Mesendoderm (in vitro differentiated cells): Measurements from ENCODE around the gene B3GALT6.

Experiments
- DNase-seq: peaks from one replicate; pipeline ENCODE4 v3.0.0; 2013
- H2AK5ac ChIP-seq: 2 replicates; pipeline ENCODE4 v1.6.1; 2013; ENCODE audit warnings: low read length, inconsistent platforms
- H2BK120ac ChIP-seq: 2 replicates; pipeline ENCODE4 v1.6.1; 2013; ENCODE audit warnings: low read depth, mild to moderate bottlenecking, low read length, moderate library complexity, mixed read lengths
- H2BK15ac ChIP-seq: replicated peaks from 2 replicates; pipeline ENCODE4 v1.6.1; 2013; ENCODE audit warnings: low read depth, mild to moderate bottlenecking, moderate library complexity
- H2BK5ac ChIP-seq: 2 replicates; pipeline ENCODE4 v1.6.1; 2013; ENCODE audit warnings: low read length, inconsistent platforms
- H3K18ac ChIP-seq: 2 replicates; pipeline ENCODE4 v1.6.1; 2013; ENCODE audit warnings: mild to moderate bottlenecking, low read length, mixed read lengths
- H3K23ac ChIP-seq: one replicate; pipeline ENCODE4 v1.6.1; 2013; ENCODE audit warnings: low read length
- H3K27ac ChIP-seq: 2 replicates; pipeline ENCODE4 v1.5.1; 2013; ENCODE audit warnings: low read depth, mild to moderate bottlenecking, inconsistent platforms, low read length, moderate library complexity
- H3K27me3 ChIP-seq: 2 replicates; pipeline ENCODE4 v1.6.1; 2013; ENCODE audit warnings: low read length, control low read depth, mild to moderate bottlenecking, inconsistent platforms; ENCODE audit not compliant: insufficient read depth, poor library complexity
- H3K36me3 ChIP-seq: 2 replicates; pipeline ENCODE4 v1.6.1; 2013; ENCODE audit warnings: low read length, inconsistent platforms; ENCODE audit not compliant: control insufficient read depth, insufficient read depth
- H3K4ac ChIP-seq: one replicate; pipeline ENCODE4 v1.6.1; 2013; ENCODE audit warnings: low read depth, mild to moderate bottlenecking, low read length, moderate library complexity
- H3K4me1 ChIP-seq: 2 replicates; pipeline ENCODE4 v1.6.1; 2013; ENCODE audit warnings: low read depth, low read length, inconsistent platforms; ENCODE audit not compliant: control insufficient read depth
- H3K4me2 ChIP-seq: 2 replicates; pipeline ENCODE4 v1.6.1; 2013; ENCODE audit warnings: low read length
- H3K4me3 ChIP-seq: 2 replicates; pipeline ENCODE4 v1.5.1; 2013; ENCODE audit warnings: mild to moderate bottlenecking, low read length
- H3K56ac ChIP-seq: one replicate; pipeline ENCODE4 v1.6.1; 2013; ENCODE audit warnings: low read length
- H3K79me1 ChIP-seq: 2 replicates; pipeline ENCODE4 v1.6.1; 2013; ENCODE audit warnings: low read length, inconsistent platforms
- H3K79me2 ChIP-seq: 2 replicates; pipeline ENCODE4 v1.6.1; 2013; ENCODE audit warnings: mild to moderate bottlenecking, low read length; ENCODE audit not compliant: control insufficient read depth, insufficient read depth
- H3K9ac ChIP-seq: 2 replicates; pipeline ENCODE4 v1.6.1; 2013; ENCODE audit warnings: low read length, inconsistent platforms
- H4K5ac ChIP-seq: one replicate; pipeline ENCODE4 v1.6.1; 2013; ENCODE audit warnings: low read length
- H4K8ac ChIP-seq: one replicate; pipeline ENCODE4 v1.6.1; 2013; ENCODE audit warnings: low read depth, mild to moderate bottlenecking, control low read depth, low read length, moderate library complexity
- WGBS: extraction: QIAGEN DNeasy Blood & Tissue Kit; methylation state at CpG from one replicate; pipeline ENCODE4 v1.1.7; 2013; ENCODE audit warnings: low lambda C conversion rate, missing lambda C conversion rate; ENCODE audit not compliant: insufficient coverage; ENCODE audit errors: extremely low coverage; 5-methylcytosine and 5-hydroxymethylcytosine counted together

The B3GALT6 gene

DNA sequence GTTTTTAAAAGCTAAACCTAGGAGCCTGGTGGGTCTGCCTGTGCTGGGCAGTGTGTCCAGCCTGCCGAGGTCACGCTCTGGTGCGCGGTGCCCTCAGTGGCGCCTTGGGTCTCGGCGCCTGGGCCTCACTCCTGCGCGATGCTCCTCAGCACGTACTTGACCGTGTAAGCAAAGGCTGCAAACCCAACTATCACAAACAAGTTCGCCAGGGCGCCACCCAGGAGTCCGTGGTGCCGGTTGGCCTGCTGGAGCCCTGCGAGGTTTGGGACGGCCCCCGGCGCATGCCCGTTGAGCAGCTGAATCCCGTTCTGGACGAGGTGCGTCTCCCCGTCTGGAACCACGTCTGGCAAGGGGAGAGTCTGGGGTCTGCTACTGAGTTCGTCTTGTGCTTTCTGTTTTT is 23.0 kb downstream of the B3GALT6 start:
- no peak overlapping the region for H3K27ac ChIP-seq
- no peaks in the 10 kb centered on the region for H3K27me3 ChIP-seq
- no peak overlapping the region for H3K4me3 ChIP-seq
- no peak overlapping the region for H2BK15ac ChIP-seq
- H3K79me1 ChIP-seq, result peaks cover 8% of the 10 kb centered on the region
- no peak overlapping the region for H3K4ac ChIP-seq
- H3K9ac ChIP-seq, result no peak overlapping the region
- H2AK5ac ChIP-seq, result no peak overlapping the region
- H4K8ac ChIP-seq, result no peak overlapping the region
- DNase-seq, result no peak
- H3K56ac ChIP-seq, result no peak overlapping the region
- no peak overlapping the region for H2BK5ac ChIP-seq
- peaks cover 13% of the 10 kb centered on the region for H3K36me3 ChIP-seq
- WGBS, result no CpG with 5 or more reads among the region's 26 CpGs
- H3K4me2 ChIP-seq, result no peak overlapping the region
- H2BK120ac ChIP-seq, result no peak overlapping the region
- H4K5ac ChIP-seq, result no peak overlapping the region
- H3K4me1 ChIP-seq, result no peaks in the 10 kb centered on the region
- no peak overlapping the region for H3K23ac ChIP-seq
- H3K18ac ChIP-seq, result no peak overlapping the region
- H3K79me2 ChIP-seq, result no peaks in the 10 kb centered on the region

GRCh38 chr1:1255611-1256010 is 23.6 kb downstream of the B3GALT6 start:
- Histone ChIP-seq H3K23ac (no peak overlapping the region), H3K9ac (no peak overlapping the region), H2AK5ac (no peak overlapping the region), H3K18ac (no peak overlapping the region), H4K5ac (no peak overlapping the region), H3K4me3 (no peak overlapping the region), H3K27ac (no peak overlapping the region), H3K36me3 (peaks cover 13% of the 10 kb centered on the region), H2BK120ac (no peak overlapping the region), H3K4me2 (no peak overlapping the region), H3K79me1 (peaks cover 8% of the 10 kb centered on the region), H4K8ac (no peak overlapping the region), H3K4ac (no peak overlapping the region), H3K27me3 (no peaks in the 10 kb centered on the region), H2BK15ac (no peak overlapping the region), H2BK5ac (no peak overlapping the region), H3K56ac (no peak overlapping the region), H3K4me1 (no peaks in the 10 kb centered on the region), H3K79me2 (no peaks in the 10 kb centered on the region)
- no peak for DNase-seq
- no CpG with 5 or more reads among the region's 10 CpGs for WGBS

GRCh38 chr1:1256956-1257871 is 25.2 kb downstream of the B3GALT6 start:
- Histone ChIP-seq H3K36me3 (peaks cover 16% of the 10 kb centered on the region), H2BK120ac (no peak overlapping the region), H3K4me3 (no peak overlapping the region), H3K4me1 (no peaks in the 10 kb centered on the region), H2BK15ac (no peak overlapping the region), H3K9ac (no peak overlapping the region), H3K23ac (no peak overlapping the region), H3K4me2 (no peak overlapping the region), H3K4ac (no peak overlapping the region), H3K56ac (peak overlapping the region; percentile 15), H3K27ac (no peak overlapping the region), H4K5ac (no peak overlapping the region), H4K8ac (no peak overlapping the region), H3K27me3 (no peaks in the 10 kb centered on the region), H3K79me2 (no peaks in the 10 kb centered on the region), H2BK5ac (no peak overlapping the region), H3K79me1 (peaks cover 8% of the 10 kb centered on the region), H2AK5ac (no peak overlapping the region), H3K18ac (no peak overlapping the region)
- no CpG with 5 or more reads among the region's 31 CpGs for WGBS
- no peak for DNase-seq

DNA sequence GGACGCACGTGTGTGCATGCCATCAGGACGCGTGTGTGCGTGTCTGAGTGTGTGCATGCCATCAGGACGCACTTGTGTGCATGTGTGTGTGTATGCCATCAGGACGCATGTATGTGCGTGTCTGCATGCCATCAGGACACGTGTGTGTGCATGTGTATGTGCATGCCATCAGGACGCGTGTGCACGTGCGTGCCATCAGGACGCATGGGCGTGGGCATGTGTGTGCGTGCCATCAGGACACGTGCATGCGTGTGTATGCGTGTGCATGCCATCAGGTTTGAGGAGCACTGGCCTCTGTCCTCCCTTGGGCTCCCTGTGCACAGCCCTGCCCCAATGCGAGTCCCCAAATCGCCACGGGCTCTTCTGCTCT is 27.1 kb downstream of the B3GALT6 start:
- Histone ChIP-seq H2AK5ac (no peak overlapping the region), H3K79me1 (peaks cover 10% of the 10 kb centered on the region), H3K4me1 (no peaks in the 10 kb centered on the region), H4K5ac (no peak overlapping the region), H3K27ac (no peak overlapping the region), H2BK5ac (no peak overlapping the region), H3K56ac (no peak overlapping the region), H2BK120ac (no peak overlapping the region), H3K79me2 (no peaks in the 10 kb centered on the region), H3K36me3 (peaks cover 20% of the 10 kb centered on the region), H4K8ac (no peak overlapping the region), H3K23ac (no peak overlapping the region), H3K9ac (no peak overlapping the region), H3K4me3 (no peak overlapping the region), H3K4me2 (no peak overlapping the region), H3K27me3 (no peaks in the 10 kb centered on the region), H2BK15ac (no peak overlapping the region), H3K4ac (no peak overlapping the region), H3K18ac (no peak overlapping the region)
- WGBS, result no CpG with 5 or more reads among the region's 22 CpGs
- DNase-seq, result no peak

DNA sequence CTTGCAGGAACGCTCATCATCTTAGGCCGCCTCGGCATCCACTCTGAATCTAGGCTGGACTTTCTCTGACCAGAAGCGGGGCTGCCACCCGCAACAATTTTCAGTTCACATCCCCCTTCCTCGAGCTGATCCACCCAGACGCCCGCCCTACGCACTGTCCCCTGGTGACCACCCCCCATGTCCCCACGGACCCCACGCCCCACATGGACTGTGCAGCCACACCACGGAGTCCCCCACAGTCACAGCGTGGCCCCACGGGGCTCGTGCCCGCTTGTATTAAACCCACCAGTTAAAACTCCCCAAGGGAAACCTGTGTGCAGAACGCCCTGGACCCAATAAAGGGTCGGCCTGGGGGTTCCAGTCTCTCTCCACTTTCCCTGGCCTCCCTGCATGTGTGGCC is 27.5 kb downstream of the B3GALT6 start:
- no peak overlapping the region for H2AK5ac ChIP-seq
- H2BK15ac ChIP-seq, result no peak overlapping the region
- no peak overlapping the region for H2BK120ac ChIP-seq
- no peak overlapping the region for H3K4ac ChIP-seq
- H3K27ac ChIP-seq, result no peak overlapping the region
- no peak overlapping the region for H3K4me3 ChIP-seq
- H3K79me1 ChIP-seq, result peaks cover 10% of the 10 kb centered on the region
- H2BK5ac ChIP-seq, result no peak overlapping the region
- no peaks in the 10 kb centered on the region for H3K79me2 ChIP-seq
- no peak overlapping the region for H3K4me2 ChIP-seq
- H3K36me3 ChIP-seq, result peaks cover 20% of the 10 kb centered on the region
- no peak for DNase-seq
- no peak overlapping the region for H3K18ac ChIP-seq
- no peak overlapping the region for H3K9ac ChIP-seq
- H4K8ac ChIP-seq, result no peak overlapping the region
- WGBS, result no CpG with 5 or more reads among the region's 18 CpGs
- H3K27me3 ChIP-seq, result no peaks in the 10 kb centered on the region
- no peak overlapping the region for H3K56ac ChIP-seq
- H4K5ac ChIP-seq, result no peak overlapping the region
- H3K23ac ChIP-seq, result no peak overlapping the region
- H3K4me1 ChIP-seq, result no peaks in the 10 kb centered on the region
